Breast epithelium (tissue), 3 donors: ENCODE measurements around the gene ZNF823.

ENCODE experiments used
- POLR2A ChIP-seq: fragments of 450-650 bp; IDR thresholded peaks from one replicate; pipeline ENCODE4 v1.6.1; 2016; ENCODE audit warnings: antibody characterized with exemption, mild to moderate bottlenecking, moderate library complexity
- POLR2AphosphoS5 ChIP-seq, 3 donors: sonication (generic); formaldehyde crosslinking; IDR thresholded peaks; one replicate each; pipeline ENCODE4 v1.6.1; 2017; ENCODE audit warnings: antibody characterized with exemption in 3 of 3

GRCh38 chr19:11787536-11787935 is 48.8 kb upstream of the ZNF823 start:
- no peak for TF ChIP-seq POLR2AphosphoS5 (IDR thresholded peaks at IDR 0.05)
- TF ChIP-seq POLR2A = no peak
